Neutrophil (primary cell): ENCODE measurements around the gene LMNTD1.

Experiments
- H3K27ac ChIP-seq: fragments of 200-600 bp; sonication (generic); 2 replicates; pipeline ENCODE4 v1.5.1; 2016; ENCODE audit warnings: mild to moderate bottlenecking, moderate library complexity
- H3K27me3 ChIP-seq: fragments of 200-600 bp; sonication (generic); 2 replicates; pipeline ENCODE4 v1.6.0; 2016; ENCODE audit warnings: mild to moderate bottlenecking
- H3K36me3 ChIP-seq: fragments of 200-600 bp; sonication (generic); 2 replicates; pipeline ENCODE4 v1.5.1; 2017
- H3K4me1 ChIP-seq, 2 experiments: fragments of 200-600 bp in 1 of 2; sonication (generic) in 1 of 2; 1 replicate in 1 of 2; 2 replicates in 1 of 2; pipeline versions ENCODE4 v1.5.1 to v1.6.1; 2013 to 2016; ENCODE audit warnings: low read depth in 1 of 2, low read length in 1 of 2, mild to moderate bottlenecking in 1 of 2, moderate library complexity in 1 of 2; ENCODE audit not compliant: control insufficient read depth in 1 of 2, insufficient read depth in 1 of 2
- H3K4me3 ChIP-seq, 2 experiments: fragments of 200-600 bp in 1 of 2; sonication (generic) in 1 of 2; 1 replicate in 1 of 2; 2 replicates in 1 of 2; pipeline ENCODE4 v1.5.1; 2013 to 2016; ENCODE audit warnings: low read depth in 1 of 2, low read length in 1 of 2, mild to moderate bottlenecking in 1 of 2, moderate library complexity in 1 of 2
- H3K9me3 ChIP-seq: fragments of 200-600 bp; sonication (generic); 2 replicates; pipeline ENCODE4 v1.5.1; 2016
- TF ChIP-seq, protein P1 (sequence below): fragments of 200-600 bp; sonication (generic); IDR thresholded peaks from 2 replicates; pipeline ENCODE4 v1.5.1; 2016; ENCODE audit warnings: antibody characterized with exemption

Gene LMNTD1

DNA sequence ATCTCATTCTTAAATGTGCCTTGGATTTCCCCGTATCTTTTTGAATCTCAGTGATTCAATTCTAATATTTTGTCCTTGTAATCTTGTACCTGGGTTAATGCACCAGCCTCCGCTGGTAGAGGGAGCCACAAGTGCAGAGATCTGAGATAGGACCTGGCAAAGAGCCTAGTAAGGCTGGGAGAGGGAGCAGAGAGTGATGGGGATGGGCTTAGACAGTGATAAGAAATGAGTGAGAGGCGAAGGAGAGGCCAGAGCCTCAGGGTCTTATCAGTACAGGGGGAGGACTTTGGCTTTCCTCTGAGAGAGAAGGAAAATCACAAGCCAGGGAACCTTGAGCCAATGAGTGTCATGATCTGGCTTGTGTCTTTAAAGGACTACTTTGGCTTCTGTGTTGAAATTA is 30.5 kb upstream of the LMNTD1 start:
- Histone ChIP-seq H3K27me3 (no peaks in the 10 kb centered on the region), H3K4me3 (no peak overlapping the region), H3K36me3 (no peaks in the 10 kb centered on the region), H3K27ac (no peak overlapping the region), H3K4me1 (no peaks in the 10 kb centered on the region), H3K9me3 (no peaks in the 10 kb centered on the region)
- TF ChIP-seq, protein P1, sequence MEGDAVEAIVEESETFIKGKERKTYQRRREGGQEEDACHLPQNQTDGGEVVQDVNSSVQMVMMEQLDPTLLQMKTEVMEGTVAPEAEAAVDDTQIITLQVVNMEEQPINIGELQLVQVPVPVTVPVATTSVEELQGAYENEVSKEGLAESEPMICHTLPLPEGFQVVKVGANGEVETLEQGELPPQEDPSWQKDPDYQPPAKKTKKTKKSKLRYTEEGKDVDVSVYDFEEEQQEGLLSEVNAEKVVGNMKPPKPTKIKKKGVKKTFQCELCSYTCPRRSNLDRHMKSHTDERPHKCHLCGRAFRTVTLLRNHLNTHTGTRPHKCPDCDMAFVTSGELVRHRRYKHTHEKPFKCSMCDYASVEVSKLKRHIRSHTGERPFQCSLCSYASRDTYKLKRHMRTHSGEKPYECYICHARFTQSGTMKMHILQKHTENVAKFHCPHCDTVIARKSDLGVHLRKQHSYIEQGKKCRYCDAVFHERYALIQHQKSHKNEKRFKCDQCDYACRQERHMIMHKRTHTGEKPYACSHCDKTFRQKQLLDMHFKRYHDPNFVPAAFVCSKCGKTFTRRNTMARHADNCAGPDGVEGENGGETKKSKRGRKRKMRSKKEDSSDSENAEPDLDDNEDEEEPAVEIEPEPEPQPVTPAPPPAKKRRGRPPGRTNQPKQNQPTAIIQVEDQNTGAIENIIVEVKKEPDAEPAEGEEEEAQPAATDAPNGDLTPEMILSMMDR: no peak

GRCh38 chr12:25581067-25581466 is 28.0 kb upstream of the LMNTD1 start:
- H3K36me3 ChIP-seq: no peaks in the 10 kb centered on the region
- H3K4me1 ChIP-seq: no peaks in the 10 kb centered on the region
- no peaks in the 10 kb centered on the region for H3K9me3 ChIP-seq
- no peaks in the 10 kb centered on the region for H3K27me3 ChIP-seq
- H3K4me3 ChIP-seq: no peak overlapping the region
- no peak overlapping the region for H3K27ac ChIP-seq
- TF ChIP-seq, protein P1: no peak

GRCh38 chr12:25578411-25579143 is 25.5 kb upstream of the LMNTD1 start:
- no peak overlapping the region for H3K27ac ChIP-seq
- H3K9me3 ChIP-seq: no peaks in the 10 kb centered on the region
- TF ChIP-seq, protein P1: no peak
- H3K27me3 ChIP-seq: no peaks in the 10 kb centered on the region
- no peaks in the 10 kb centered on the region for H3K4me1 ChIP-seq
- no peak overlapping the region for H3K4me3 ChIP-seq
- H3K36me3 ChIP-seq: no peaks in the 10 kb centered on the region

GRCh38 chr12:25574761-25575160 is 21.7 kb upstream of the LMNTD1 start:
- Histone ChIP-seq H3K9me3 (no peaks in the 10 kb centered on the region), H3K4me1 (no peaks in the 10 kb centered on the region), H3K27ac (no peak overlapping the region), H3K36me3 (no peaks in the 10 kb centered on the region), H3K4me3 (no peak overlapping the region), H3K27me3 (no peaks in the 10 kb centered on the region)
- TF ChIP-seq, protein P1: no peak

DNA sequence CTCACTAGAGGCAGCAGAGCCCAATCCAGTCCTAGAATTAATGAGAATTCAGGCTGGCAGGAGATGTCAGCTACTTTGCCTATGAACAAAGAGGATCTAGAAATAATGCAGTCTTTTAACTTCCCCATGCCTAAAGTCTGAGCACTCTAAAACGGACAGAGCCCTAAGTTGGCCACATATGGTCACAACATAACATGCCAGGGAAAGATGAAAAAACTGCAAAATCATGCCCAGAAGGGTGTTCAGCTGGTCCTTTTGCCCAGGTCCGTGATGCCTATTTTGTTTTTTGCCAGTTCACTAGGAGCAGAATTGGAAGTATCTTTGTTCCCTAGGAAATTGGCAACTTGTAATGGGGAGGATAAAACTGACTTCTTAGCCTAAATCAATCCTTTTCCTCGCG is 20.3 kb upstream of the LMNTD1 start:
- H3K27ac ChIP-seq: no peak overlapping the region
- TF ChIP-seq, protein P1: no peak
- H3K36me3 ChIP-seq: no peaks in the 10 kb centered on the region
- H3K27me3 ChIP-seq: no peaks in the 10 kb centered on the region
- H3K9me3 ChIP-seq: no peaks in the 10 kb centered on the region
- no peaks in the 10 kb centered on the region for H3K4me1 ChIP-seq
- no peak overlapping the region for H3K4me3 ChIP-seq
